ENCODE results near the gene INHBE. TPM values are rescaled to one million over a fixed set of nuclear protein-coding genes. Genes with fewer than 3 reads are reported as not detected.

The INHBE gene
- total and polyA plus RNA-seq, 2 experiments from 2014 or later, result 5.6 to 29.0 TPM

DNA sequence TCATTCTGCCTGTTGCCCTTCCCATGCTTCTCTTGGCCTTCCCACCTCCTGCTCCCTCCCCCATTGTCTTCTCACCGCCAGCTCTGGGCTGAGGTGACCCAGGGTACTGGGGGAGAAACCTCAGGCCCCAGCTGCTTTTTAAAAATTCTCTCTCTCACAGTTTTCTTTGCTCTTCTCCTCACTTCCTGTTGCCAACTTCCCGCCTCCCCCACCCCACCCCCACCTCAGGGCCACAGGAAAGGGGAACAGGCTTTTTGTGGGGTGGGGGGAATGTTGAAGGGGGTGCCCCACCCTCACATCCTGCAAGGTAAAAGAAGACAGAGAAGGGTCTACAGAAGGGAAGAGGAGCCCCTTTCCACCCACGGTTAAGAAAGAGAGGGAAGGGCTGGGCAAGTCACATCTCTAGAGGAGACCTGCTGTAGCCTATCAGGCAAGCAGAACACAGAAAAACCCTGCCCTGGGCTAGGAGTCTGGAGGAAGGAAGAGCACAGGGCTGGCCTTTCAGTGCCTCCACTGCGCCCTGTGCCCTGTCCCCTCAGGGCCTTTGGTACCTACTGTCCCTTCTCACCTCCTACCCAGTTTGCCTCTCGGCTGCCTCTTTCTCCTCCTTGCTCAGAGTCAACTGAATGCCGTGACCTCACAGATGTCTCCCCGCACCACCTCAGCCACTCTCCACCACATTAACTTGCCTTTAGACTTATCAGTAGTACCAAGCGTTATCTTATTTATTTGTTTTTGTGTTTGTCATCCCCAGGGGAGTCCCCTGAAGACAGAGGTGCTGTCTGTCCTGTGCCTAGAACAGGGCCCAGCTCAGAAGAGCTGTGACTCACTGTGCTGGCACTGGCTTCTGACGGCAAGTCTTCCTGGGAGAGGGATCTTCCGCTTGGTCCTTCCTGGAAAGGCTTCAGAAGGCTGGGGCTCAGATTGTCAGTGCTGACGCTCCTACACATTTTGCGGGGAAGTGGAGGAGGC lies 22.9 kb downstream of the INHBE start:
- Histone ChIP-seq H2AFZ (peak overlapping the region; percentile 52), H3K36me3 (ENCODE audit: insufficient read depth) (no peaks in the 10 kb centered on the region), H3F3A (replicated peaks; ENCODE audit: low read depth) (peaks cover 9% of the 10 kb centered on the region), H3K4me1 (ENCODE audit: insufficient read depth) (peaks cover 44% of the 10 kb centered on the region), H3K4me3 (no peak overlapping the region), H3K27ac (ENCODE audit: low read depth) (no peak overlapping the region), H3K4me2 (peak overlapping the region; percentile 98), H3K9me2 (ENCODE audit: insufficient read depth) (no peaks in the 10 kb centered on the region), H4K20me1 (replicated peaks; ENCODE audit: insufficient read depth) (no peaks in the 10 kb centered on the region), H3K27me3 (ENCODE audit: insufficient read depth) (peaks cover 45% of the 10 kb centered on the region), H3K79me2 (replicated peaks; ENCODE audit: insufficient read depth) (no peaks in the 10 kb centered on the region)
- peaks cover 51% of the 10 kb centered on the region for H3K4me1 Mint-ChIP-seq
- ATAC-seq (no peak), DNase-seq (ENCODE audit: low spot score) (no peak)
- H3K4me3 Mint-ChIP-seq, result no peak overlapping the region; the same call in 2 of the 3 replicates
- peaks cover 54% of the 10 kb centered on the region for H3K27me3 Mint-ChIP-seq (ENCODE audit: insufficient read depth, low read depth, poor library complexity)
- H3K36me3 Mint-ChIP-seq (ENCODE audit: low read depth), result peaks cover 8% of the 10 kb centered on the region; the same call in 1 of the 3 replicates
- H3K9me3 Mint-ChIP-seq, result no peaks in the 10 kb centered on the region; the same call in 2 of the 3 replicates
- no peak overlapping the region for H3K27ac Mint-ChIP-seq
- no peak for TF ChIP-seq EZH2phosphoT487 (IDR thresholded peaks at IDR 0.05; ENCODE audit: unreplicated experiment)
- TF ChIP-seq, protein P1, sequence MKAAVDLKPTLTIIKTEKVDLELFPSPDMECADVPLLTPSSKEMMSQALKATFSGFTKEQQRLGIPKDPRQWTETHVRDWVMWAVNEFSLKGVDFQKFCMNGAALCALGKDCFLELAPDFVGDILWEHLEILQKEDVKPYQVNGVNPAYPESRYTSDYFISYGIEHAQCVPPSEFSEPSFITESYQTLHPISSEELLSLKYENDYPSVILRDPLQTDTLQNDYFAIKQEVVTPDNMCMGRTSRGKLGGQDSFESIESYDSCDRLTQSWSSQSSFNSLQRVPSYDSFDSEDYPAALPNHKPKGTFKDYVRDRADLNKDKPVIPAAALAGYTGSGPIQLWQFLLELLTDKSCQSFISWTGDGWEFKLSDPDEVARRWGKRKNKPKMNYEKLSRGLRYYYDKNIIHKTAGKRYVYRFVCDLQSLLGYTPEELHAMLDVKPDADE (IDR thresholded peaks at IDR 0.05), result no peak
- no peak for TF ChIP-seq CREB1 (CRISPR knock-in tag; IDR thresholded peaks at IDR 0.05; ENCODE audit: low read depth)
- TF ChIP-seq ZNF114 (CRISPR knock-in tag; IDR thresholded peaks at IDR 0.05), result no peak
- TF ChIP-seq POLR2AphosphoS5 (IDR thresholded peaks at IDR 0.05; ENCODE audit: low read depth), result no peak

DNA sequence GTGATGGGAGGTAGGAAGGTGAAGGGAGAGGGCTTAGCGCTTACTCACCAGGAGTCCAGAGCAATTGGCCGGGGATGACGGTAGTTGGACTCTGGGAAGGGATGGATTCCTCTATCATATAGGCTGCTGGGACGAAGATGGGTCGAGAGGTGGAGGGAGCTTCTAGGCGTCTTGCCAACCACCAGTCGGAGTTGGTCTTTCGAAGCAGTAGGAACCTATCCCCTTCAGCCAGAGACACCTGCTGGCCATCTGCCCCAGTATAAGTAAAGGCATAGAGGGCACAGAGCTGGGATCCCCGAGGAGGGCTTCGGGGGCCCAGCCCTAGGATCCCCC lies 23.9 kb downstream of the INHBE start:
- Mint-ChIP-seq H3K27me3 (ENCODE audit: insufficient read depth, low read depth, poor library complexity) (peaks cover 46% of the 10 kb centered on the region), H3K4me1 (peaks cover 57% of the 10 kb centered on the region), H3K4me3 (no peak overlapping the region; the same call in 2 of the 3 replicates), H3K9me3 (no peaks in the 10 kb centered on the region; the same call in 2 of the 3 replicates), H3K36me3 (ENCODE audit: low read depth) (peaks cover 8% of the 10 kb centered on the region; the same call in 1 of the 3 replicates), H3K27ac (no peak overlapping the region)
- H2AFZ ChIP-seq, result no peak overlapping the region
- H3K4me1 ChIP-seq (ENCODE audit: insufficient read depth), result peaks cover 44% of the 10 kb centered on the region
- peaks cover 35% of the 10 kb centered on the region for H3K27me3 ChIP-seq (ENCODE audit: insufficient read depth)
- no peaks in the 10 kb centered on the region for H3K36me3 ChIP-seq (ENCODE audit: insufficient read depth)
- H3K27ac ChIP-seq (ENCODE audit: low read depth), result no peak overlapping the region
- H3K9me2 ChIP-seq (ENCODE audit: insufficient read depth), result no peaks in the 10 kb centered on the region
- H3K4me2 ChIP-seq, result no peak overlapping the region
- no peaks in the 10 kb centered on the region for H4K20me1 ChIP-seq (replicated peaks; ENCODE audit: insufficient read depth)
- H3K79me2 ChIP-seq (replicated peaks; ENCODE audit: insufficient read depth), result no peaks in the 10 kb centered on the region
- ATAC-seq (no peak), DNase-seq (ENCODE audit: low spot score) (no peak)
- peaks cover 9% of the 10 kb centered on the region for H3F3A ChIP-seq (replicated peaks; ENCODE audit: low read depth)
- no peak overlapping the region for H3K4me3 ChIP-seq
- TF ChIP-seq, protein P1 (IDR thresholded peaks at IDR 0.05), result no peak
- TF ChIP-seq JUNB (IDR thresholded peaks at IDR 0.05; ENCODE audit: unreplicated experiment), result no peak
- TF ChIP-seq EZH2phosphoT487 (IDR thresholded peaks at IDR 0.05; ENCODE audit: unreplicated experiment), result no peak
- no peak for TF ChIP-seq CREB1 (CRISPR knock-in tag; IDR thresholded peaks at IDR 0.05; ENCODE audit: low read depth)
- TF ChIP-seq, protein P2, sequence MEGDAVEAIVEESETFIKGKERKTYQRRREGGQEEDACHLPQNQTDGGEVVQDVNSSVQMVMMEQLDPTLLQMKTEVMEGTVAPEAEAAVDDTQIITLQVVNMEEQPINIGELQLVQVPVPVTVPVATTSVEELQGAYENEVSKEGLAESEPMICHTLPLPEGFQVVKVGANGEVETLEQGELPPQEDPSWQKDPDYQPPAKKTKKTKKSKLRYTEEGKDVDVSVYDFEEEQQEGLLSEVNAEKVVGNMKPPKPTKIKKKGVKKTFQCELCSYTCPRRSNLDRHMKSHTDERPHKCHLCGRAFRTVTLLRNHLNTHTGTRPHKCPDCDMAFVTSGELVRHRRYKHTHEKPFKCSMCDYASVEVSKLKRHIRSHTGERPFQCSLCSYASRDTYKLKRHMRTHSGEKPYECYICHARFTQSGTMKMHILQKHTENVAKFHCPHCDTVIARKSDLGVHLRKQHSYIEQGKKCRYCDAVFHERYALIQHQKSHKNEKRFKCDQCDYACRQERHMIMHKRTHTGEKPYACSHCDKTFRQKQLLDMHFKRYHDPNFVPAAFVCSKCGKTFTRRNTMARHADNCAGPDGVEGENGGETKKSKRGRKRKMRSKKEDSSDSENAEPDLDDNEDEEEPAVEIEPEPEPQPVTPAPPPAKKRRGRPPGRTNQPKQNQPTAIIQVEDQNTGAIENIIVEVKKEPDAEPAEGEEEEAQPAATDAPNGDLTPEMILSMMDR (conservative IDR thresholded peaks at IDR 0.05; ENCODE audit: low read depth in 2 of 2), result no peak
- TF ChIP-seq, protein P3, sequence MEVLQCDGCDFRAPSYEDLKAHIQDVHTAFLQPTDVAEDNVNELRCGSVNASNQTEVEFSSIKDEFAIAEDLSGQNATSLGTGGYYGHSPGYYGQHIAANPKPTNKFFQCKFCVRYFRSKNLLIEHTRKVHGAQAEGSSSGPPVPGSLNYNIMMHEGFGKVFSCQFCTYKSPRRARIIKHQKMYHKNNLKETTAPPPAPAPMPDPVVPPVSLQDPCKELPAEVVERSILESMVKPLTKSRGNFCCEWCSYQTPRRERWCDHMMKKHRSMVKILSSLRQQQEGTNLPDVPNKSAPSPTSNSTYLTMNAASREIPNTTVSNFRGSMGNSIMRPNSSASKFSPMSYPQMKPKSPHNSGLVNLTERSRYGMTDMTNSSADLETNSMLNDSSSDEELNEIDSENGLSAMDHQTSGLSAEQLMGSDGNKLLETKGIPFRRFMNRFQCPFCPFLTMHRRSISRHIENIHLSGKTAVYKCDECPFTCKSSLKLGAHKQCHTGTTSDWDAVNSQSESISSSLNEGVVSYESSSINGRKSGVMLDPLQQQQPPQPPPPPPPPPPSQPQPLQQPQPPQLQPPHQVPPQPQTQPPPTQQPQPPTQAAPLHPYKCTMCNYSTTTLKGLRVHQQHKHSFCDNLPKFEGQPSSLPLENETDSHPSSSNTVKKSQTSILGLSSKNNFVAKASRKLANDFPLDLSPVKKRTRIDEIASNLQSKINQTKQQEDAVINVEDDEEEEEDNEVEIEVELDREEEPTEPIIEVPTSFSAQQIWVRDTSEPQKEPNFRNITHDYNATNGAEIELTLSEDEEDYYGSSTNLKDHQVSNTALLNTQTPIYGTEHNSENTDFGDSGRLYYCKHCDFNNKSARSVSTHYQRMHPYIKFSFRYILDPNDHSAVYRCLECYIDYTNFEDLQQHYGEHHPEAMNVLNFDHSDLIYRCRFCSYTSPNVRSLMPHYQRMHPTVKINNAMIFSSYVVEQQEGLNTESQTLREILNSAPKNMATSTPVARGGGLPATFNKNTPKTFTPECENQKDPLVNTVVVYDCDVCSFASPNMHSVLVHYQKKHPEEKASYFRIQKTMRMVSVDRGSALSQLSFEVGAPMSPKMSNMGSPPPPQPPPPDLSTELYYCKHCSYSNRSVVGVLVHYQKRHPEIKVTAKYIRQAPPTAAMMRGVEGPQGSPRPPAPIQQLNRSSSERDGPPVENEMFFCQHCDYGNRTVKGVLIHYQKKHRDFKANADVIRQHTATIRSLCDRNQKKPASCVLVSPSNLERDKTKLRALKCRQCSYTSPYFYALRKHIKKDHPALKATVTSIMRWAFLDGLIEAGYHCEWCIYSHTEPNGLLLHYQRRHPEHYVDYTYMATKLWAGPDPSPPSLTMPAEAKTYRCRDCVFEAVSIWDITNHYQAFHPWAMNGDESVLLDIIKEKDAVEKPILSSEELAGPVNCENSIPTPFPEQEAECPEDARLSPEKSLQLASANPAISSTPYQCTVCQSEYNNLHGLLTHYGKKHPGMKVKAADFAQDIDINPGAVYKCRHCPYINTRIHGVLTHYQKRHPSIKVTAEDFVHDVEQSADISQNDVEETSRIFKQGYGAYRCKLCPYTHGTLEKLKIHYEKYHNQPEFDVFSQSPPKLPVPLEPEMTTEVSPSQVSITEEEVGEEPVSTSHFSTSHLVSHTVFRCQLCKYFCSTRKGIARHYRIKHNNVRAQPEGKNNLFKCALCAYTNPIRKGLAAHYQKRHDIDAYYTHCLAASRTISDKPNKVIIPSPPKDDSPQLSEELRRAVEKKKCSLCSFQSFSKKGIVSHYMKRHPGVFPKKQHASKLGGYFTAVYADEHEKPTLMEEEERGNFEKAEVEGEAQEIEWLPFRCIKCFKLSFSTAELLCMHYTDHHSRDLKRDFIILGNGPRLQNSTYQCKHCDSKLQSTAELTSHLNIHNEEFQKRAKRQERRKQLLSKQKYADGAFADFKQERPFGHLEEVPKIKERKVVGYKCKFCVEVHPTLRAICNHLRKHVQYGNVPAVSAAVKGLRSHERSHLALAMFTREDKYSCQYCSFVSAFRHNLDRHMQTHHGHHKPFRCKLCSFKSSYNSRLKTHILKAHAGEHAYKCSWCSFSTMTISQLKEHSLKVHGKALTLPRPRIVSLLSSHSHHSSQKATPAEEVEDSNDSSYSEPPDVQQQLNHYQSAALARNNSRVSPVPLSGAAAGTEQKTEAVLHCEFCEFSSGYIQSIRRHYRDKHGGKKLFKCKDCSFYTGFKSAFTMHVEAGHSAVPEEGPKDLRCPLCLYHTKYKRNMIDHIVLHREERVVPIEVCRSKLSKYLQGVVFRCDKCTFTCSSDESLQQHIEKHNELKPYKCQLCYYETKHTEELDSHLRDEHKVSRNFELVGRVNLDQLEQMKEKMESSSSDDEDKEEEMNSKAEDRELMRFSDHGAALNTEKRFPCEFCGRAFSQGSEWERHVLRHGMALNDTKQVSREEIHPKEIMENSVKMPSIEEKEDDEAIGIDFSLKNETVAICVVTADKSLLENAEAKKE (CRISPR knock-in tag; IDR thresholded peaks at IDR 0.05), result no peak
- TF ChIP-seq ZNF114 (CRISPR knock-in tag; IDR thresholded peaks at IDR 0.05), result no peak
- no peak for TF ChIP-seq POLR2AphosphoS5 (IDR thresholded peaks at IDR 0.05; ENCODE audit: low read depth)
- no peak for TF ChIP-seq EZH2 (IDR thresholded peaks at IDR 0.05; ENCODE audit: low read depth, unreplicated experiment)
